Endothelial cell of umbilical vein (primary cell): Measurements from ENCODE around the gene RSPH3. TPM values are rescaled to one million over a fixed set of nuclear protein-coding genes. Genes with fewer than 3 reads are reported as not detected.
"Not testable (repeated sequence)": the region's sequence is repeated elsewhere in the genome, so short reads cannot be mapped to it uniquely, and the experiment has no call there.

Experiments
- BruUV-seq: library from RNA; stranded (reverse); fragments of 400-500 nt; replicated peaks from 2 replicates; lab custom pipeline; 2021; lab: Mats Ljungman, UMichigan
- CTCF ChIA-PET: fragments of 300-600, 350-600 bp; sonication (Branson Sonifier 250); formaldehyde crosslinking; loops from one replicate; lab custom pipeline; 2021; ENCODE audit warnings: antibody characterized with exemption, inconsistent platforms; lab: Charles Lee
- POLR2A ChIA-PET: fragments of 300-600, 350-600 bp; sonication (Branson Sonifier 250); formaldehyde crosslinking; loops from one replicate; lab custom pipeline; 2021; ENCODE audit warnings: antibody characterized with exemption, inconsistent platforms; lab: Charles Lee
- DNase-seq: peaks from one replicate; pipeline ENCODE4 v3.0.0-alpha.2; 2011; ENCODE audit warnings: low read depth, low spot score
- FAIRE-seq: peaks from 2 replicates; lab custom pipeline; 2011; peaks lifted over from hg19 to GRCh38; lab: Jason Lieb, UNC
- H2AFZ ChIP-seq: 2 replicates; pipeline ENCODE4 v1.6.0; 2012; ENCODE audit warnings: low read depth, low read length, control low read depth, inconsistent platforms
- H3K27ac ChIP-seq: 2 replicates; pipeline ENCODE4 v1.5.1; 2011; ENCODE audit warnings: low read depth, mild to moderate bottlenecking, control low read depth, low read length, moderate library complexity; ENCODE audit not compliant: insufficient read depth
- H3K27me3 ChIP-seq, 2 experiments: 2 replicates each; pipeline versions ENCODE4 v1.6.0 to v1.6.1; 2011; ENCODE audit warnings: low read length in 2 of 2, mixed read lengths in 1 of 2; ENCODE audit not compliant: control insufficient read depth in 2 of 2, insufficient read depth in 2 of 2
- H3K36me3 ChIP-seq, 2 experiments: 2 replicates in 1 of 2; 3 replicates in 1 of 2; pipeline ENCODE4 v1.5.1; 2011; ENCODE audit warnings: low read length in 2 of 2, mild to moderate bottlenecking in 1 of 2, moderate library complexity in 1 of 2; ENCODE audit not compliant: control insufficient read depth in 2 of 2, insufficient read depth in 2 of 2; ENCODE audit errors: extremely low read depth in 1 of 2
- H3K4me1 ChIP-seq: 3 replicates; pipeline ENCODE4 v1.5.1; 2011; ENCODE audit warnings: mild to moderate bottlenecking, low read length; ENCODE audit not compliant: control insufficient read depth, insufficient read depth; ENCODE audit errors: extremely low read depth
- H3K4me2 ChIP-seq: 2 replicates; pipeline ENCODE4 v1.6.1; 2011; ENCODE audit warnings: low read length, control low read depth, mixed read lengths; ENCODE audit not compliant: insufficient read depth
- H3K4me3 ChIP-seq, 3 experiments: fragments of 200-600 bp in 1 of 3; sonication (generic), shearing (Covaris generic) in 1 of 3; replicated peaks in 1 of 3; 2 replicates each; pipeline ENCODE4 v1.5.1; 2011 to 2016; ENCODE audit warnings: control low read depth in 3 of 3, low read length in 3 of 3, mild to moderate bottlenecking in 2 of 3, inconsistent platforms in 1 of 3, low read depth in 1 of 3, moderate library complexity in 1 of 3; ENCODE audit not compliant: insufficient read depth in 1 of 3
- H3K79me2 ChIP-seq: 2 replicates; pipeline ENCODE4 v1.6.0; 2012; ENCODE audit warnings: low read length, inconsistent platforms; ENCODE audit not compliant: control insufficient read depth, insufficient read depth
- H3K9ac ChIP-seq: replicated peaks from 2 replicates; pipeline ENCODE3; 2011; ENCODE audit warnings: low read length, control low read depth; ENCODE audit not compliant: insufficient read depth; ENCODE audit errors: extremely low read depth
- H3K9me1 ChIP-seq: replicated peaks from 3 replicates; pipeline ENCODE4 v1.6.0; 2011; ENCODE audit warnings: mild to moderate bottlenecking, low read length; ENCODE audit not compliant: control insufficient read depth, insufficient read depth; ENCODE audit errors: extremely low read depth
- H3K9me3 ChIP-seq: replicated peaks from 2 replicates; pipeline ENCODE4 v1.5.1; 2012; ENCODE audit warnings: low read length, inconsistent platforms; ENCODE audit not compliant: control insufficient read depth, insufficient read depth
- H4K20me1 ChIP-seq: replicated peaks from 2 replicates; pipeline ENCODE3; 2011; ENCODE audit warnings: mild to moderate bottlenecking, low read length; ENCODE audit not compliant: control insufficient read depth, insufficient read depth; ENCODE audit errors: extremely low read depth
- CTCF ChIP-seq, 2 donors: IDR thresholded peaks; 1 replicate in 1 of 2; 2 replicates in 1 of 2; pipeline ENCODE4 v1.5.1; 2011; ENCODE audit warnings: low read length in 2 of 2, mild to moderate bottlenecking in 2 of 2, moderate library complexity in 2 of 2, control low read depth in 1 of 2, inconsistent platforms in 1 of 2, low read depth in 1 of 2; ENCODE audit not compliant: insufficient read depth in 1 of 2; ENCODE audit errors: extremely low read depth in 1 of 2
- EZH2 ChIP-seq: IDR thresholded peaks from 2 replicates; pipeline ENCODE4 v1.6.1; 2012; ENCODE audit warnings: borderline replicate concordance, low read depth, mild to moderate bottlenecking, moderate library complexity, low read length, inconsistent platforms; ENCODE audit not compliant: severe bottlenecking
- FOS ChIP-seq: IDR thresholded peaks from 2 replicates; pipeline ENCODE4 v1.6.1; 2011; ENCODE audit warnings: mild to moderate bottlenecking, low read length, moderate library complexity, borderline replicate concordance; ENCODE audit not compliant: insufficient read depth
- GATA2 ChIP-seq: IDR thresholded peaks from 2 replicates; pipeline ENCODE4 v1.7.0; 2011; ENCODE audit warnings: low read depth, mild to moderate bottlenecking, moderate library complexity, mixed read lengths, low read length; ENCODE audit not compliant: insufficient read length, insufficient read depth
- JUN ChIP-seq: IDR thresholded peaks from 2 replicates; pipeline ENCODE4 v1.6.1; 2011; ENCODE audit warnings: borderline replicate concordance, low read depth; ENCODE audit not compliant: insufficient read length, insufficient read depth
- MAX ChIP-seq: IDR thresholded peaks from 2 replicates; pipeline ENCODE4 v1.6.1; 2011; ENCODE audit not compliant: insufficient read depth, insufficient read length
- MYC ChIP-seq: IDR thresholded peaks from one replicate; pipeline ENCODE4 v1.6.1; 2011; ENCODE audit warnings: mild to moderate bottlenecking, low read depth, low read length
- POLR2A ChIP-seq: IDR thresholded peaks from 2 replicates; pipeline ENCODE4 v1.6.1; 2012; ENCODE audit warnings: low read depth, mild to moderate bottlenecking, control low read depth, low read length
- POLR2AphosphoS5 ChIP-seq: IDR thresholded peaks from 2 replicates; pipeline ENCODE4 v1.6.1; 2012; ENCODE audit warnings: low read depth, mild to moderate bottlenecking, control low read depth, low read length, moderate library complexity; ENCODE audit not compliant: insufficient read depth
- dilution Hi-C: fragments of 300-500 bp; cut with MboI; formaldehyde crosslinking; loops from one replicate; pipeline ENCODE4 v1.15.0; 2019; ENCODE audit warnings: low sequenced_read_pairs; ENCODE audit not compliant: extremely low pct_ligation_motif_present
- intact Hi-C: fragments of 100-400 bp; cut with micrococcal nuclease; formaldehyde crosslinking; loops from one replicate; pipeline ENCODE4 v1.10.0; 2022
- polyA plus RNA-seq, 4 experiments: library from polyadenylated mRNA; depleted of rRNA in 3 of 4; stranded (reverse) in 3 of 4; unstranded in 1 of 4; fragments of >200 nt; gene quantifications; 2 replicates each; pipeline versions ENCODE4 v1.2.1 to v1.2.3, GENCODE V29; 2011 to 2012; ENCODE audit warnings: missing spikeins in 1 of 4
- total RNA-seq: library from RNA; stranded (reverse); gene quantifications from 2 replicates; pipeline ENCODE4 v1.2.3, GENCODE V29; 2021

The RSPH3 gene
- total and polyA plus RNA-seq, 2 donors (not counting 3 experiments of a cell fraction or from before 2014, with no cell fraction given): 0.66 to 3.3 TPM

- TF ChIP-seq EZH2 (no peak), POLR2AphosphoS5 (no peak), FOS (no peak), GATA2 (no peak), MYC (no peak), CTCF (IDR thresholded peaks at IDR 0.05; ENCODE audit: extremely low read depth in 1 of 2, insufficient read depth in 1 of 2, low read depth in 1 of 2, low read length in 2 of 2) (no peak), POLR2A (no peak), MAX (no peak), JUN (no peak)
- CTCF ChIA-PET: no interaction called here
- dilution Hi-C loops: no loop called here
These were observed 8.8 kb downstream of the RSPH3 start for GRCh38 chr6:158991017-158991723.

GRCh38 chr6:158989711-158990110 is 10.3 kb downstream of the RSPH3 start:
- H3K79me2 ChIP-seq, H3K4me1 ChIP-seq, BruUV-seq, FAIRE-seq, CTCF ChIA-PET, H2AFZ ChIP-seq, H4K20me1 ChIP-seq, H3K4me3 ChIP-seq, H3K9me3 ChIP-seq, DNase-seq, H3K27ac ChIP-seq, H3K4me2 ChIP-seq, H3K9me1 ChIP-seq, H3K9ac ChIP-seq, intact Hi-C loops, H3K36me3 ChIP-seq, dilution Hi-C loops, H3K27me3 ChIP-seq, POLR2A ChIA-PET: not testable (repeated sequence)

More at GRCh38 chr6:158991017-158991723, 8.8 kb downstream of the RSPH3 start:
- peaks cover 6% of the 10 kb centered on the region for H3K4me1 ChIP-seq
- H4K20me1 ChIP-seq: no peaks in the 10 kb centered on the region
- no peaks in the 10 kb centered on the region for H3K36me3 ChIP-seq
- no peak overlapping the region for H3K4me2 ChIP-seq
- BruUV-seq: no TSS peak
- POLR2A ChIA-PET: interaction anchor here (0.6 kb wide), 1 partner anchor 54 kb away, joined by 3 read pairs; no protein-coding TSS in a partner anchor
- H3K27ac ChIP-seq: no peak overlapping the region
- no peak overlapping the region for H3K4me3 ChIP-seq
- no peak overlapping the region for H2AFZ ChIP-seq
- DNase-seq (no peak), FAIRE-seq (peak; percentile 57)
- no peaks in the 10 kb centered on the region for H3K9me1 ChIP-seq
- H3K27me3 ChIP-seq: no peaks in the 10 kb centered on the region
- no peaks in the 10 kb centered on the region for H3K79me2 ChIP-seq
- no peak overlapping the region for H3K9ac ChIP-seq
- intact Hi-C loops: no loop called here
- no peaks in the 10 kb centered on the region for H3K9me3 ChIP-seq
